MM.1S (cell line): Measurements from ENCODE around the gene ZNF503.

Experiments
- EZH2 ChIP-seq: fragments of 300-600 bp; sonication (generic); optimal IDR thresholded peaks from 2 replicates; pipeline ENCODE3; 2017; ENCODE audit warnings: low read depth, mild to moderate bottlenecking, antibody characterized with exemption, low read length, mixed read lengths
- EZH2phosphoT487 ChIP-seq: fragments of 300-600 bp; sonication (generic); IDR thresholded peaks from 2 replicates; pipeline ENCODE4 v1.6.1; 2018; ENCODE audit warnings: antibody characterized with exemption, low read length
- TF ChIP-seq, protein P1 (sequence below): fragments of 300-600 bp; sonication (generic); IDR thresholded peaks from 2 replicates; pipeline ENCODE4 v1.5.1; 2016; ENCODE audit warnings: antibody characterized with exemption, low read length, mixed read lengths

DNA sequence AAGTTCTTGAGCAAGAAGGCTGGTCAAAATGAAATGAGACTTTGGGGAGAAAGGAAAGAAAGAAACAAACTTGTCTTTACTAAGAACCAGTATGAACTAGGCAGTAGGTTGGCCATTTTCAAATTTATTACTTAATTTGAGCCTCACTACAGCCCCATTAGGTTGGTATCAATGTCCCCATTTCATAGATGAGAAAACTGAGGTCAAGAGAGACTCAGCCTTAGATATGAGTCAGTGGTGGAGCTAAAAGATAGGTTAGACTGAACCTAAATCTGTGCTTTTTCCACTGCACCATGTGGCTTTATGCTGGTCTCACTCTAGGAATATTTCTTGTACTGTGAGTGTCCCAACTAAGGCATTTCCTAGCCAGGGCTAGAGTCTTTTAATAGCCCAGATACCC lies 8.8 kb downstream of the ZNF503 start:
- TF ChIP-seq, protein P1, sequence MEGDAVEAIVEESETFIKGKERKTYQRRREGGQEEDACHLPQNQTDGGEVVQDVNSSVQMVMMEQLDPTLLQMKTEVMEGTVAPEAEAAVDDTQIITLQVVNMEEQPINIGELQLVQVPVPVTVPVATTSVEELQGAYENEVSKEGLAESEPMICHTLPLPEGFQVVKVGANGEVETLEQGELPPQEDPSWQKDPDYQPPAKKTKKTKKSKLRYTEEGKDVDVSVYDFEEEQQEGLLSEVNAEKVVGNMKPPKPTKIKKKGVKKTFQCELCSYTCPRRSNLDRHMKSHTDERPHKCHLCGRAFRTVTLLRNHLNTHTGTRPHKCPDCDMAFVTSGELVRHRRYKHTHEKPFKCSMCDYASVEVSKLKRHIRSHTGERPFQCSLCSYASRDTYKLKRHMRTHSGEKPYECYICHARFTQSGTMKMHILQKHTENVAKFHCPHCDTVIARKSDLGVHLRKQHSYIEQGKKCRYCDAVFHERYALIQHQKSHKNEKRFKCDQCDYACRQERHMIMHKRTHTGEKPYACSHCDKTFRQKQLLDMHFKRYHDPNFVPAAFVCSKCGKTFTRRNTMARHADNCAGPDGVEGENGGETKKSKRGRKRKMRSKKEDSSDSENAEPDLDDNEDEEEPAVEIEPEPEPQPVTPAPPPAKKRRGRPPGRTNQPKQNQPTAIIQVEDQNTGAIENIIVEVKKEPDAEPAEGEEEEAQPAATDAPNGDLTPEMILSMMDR: no peak
- TF ChIP-seq EZH2 (no peak), EZH2phosphoT487 (no peak)
